MM.1S (cell line): ENCODE results near the gene BYSL.

Experiments
- DNase-seq: peaks from one replicate; pipeline ENCODE4 v3.0.0-alpha.2; 2015
- H2AFZ ChIP-seq: fragments of 300-600 bp; sonication (generic); 2 replicates; pipeline ENCODE4 v1.6.0; 2016; ENCODE audit warnings: antibody characterized with exemption, low read length
- H3F3A ChIP-seq: fragments of 300-600 bp; sonication (generic); 2 replicates; pipeline ENCODE4 v1.6.1; 2016; ENCODE audit warnings: mild to moderate bottlenecking, antibody characterized with exemption, low read length, moderate library complexity, mixed read lengths; ENCODE audit not compliant: insufficient read depth
- H3K27ac ChIP-seq: fragments of 300-600 bp; sonication (generic); 2 replicates; pipeline ENCODE4 v1.5.1; 2016; ENCODE audit warnings: mild to moderate bottlenecking, low read length
- H3K27me3 ChIP-seq: fragments of 300-600 bp; sonication (generic); replicated peaks from 2 replicates; pipeline ENCODE4 v1.6.0; 2016; ENCODE audit warnings: low read length; ENCODE audit not compliant: insufficient read depth
- H3K36me3 ChIP-seq: fragments of 300-600 bp; sonication (generic); replicated peaks from 2 replicates; pipeline ENCODE4 v1.6.1; 2016; ENCODE audit warnings: mild to moderate bottlenecking, low read length, mixed read lengths; ENCODE audit not compliant: insufficient read depth
- H3K4me1 ChIP-seq: fragments of 300-600 bp; sonication (generic); 2 replicates; pipeline ENCODE4 v1.6.1; 2016; ENCODE audit warnings: low read length, mixed read lengths
- H3K4me2 ChIP-seq: fragments of 300-600 bp; sonication (generic); 2 replicates; pipeline ENCODE4 v1.6.0; 2016; ENCODE audit warnings: low read depth, low read length
- H3K4me3 ChIP-seq: fragments of 300-600 bp; sonication (generic); 2 replicates; pipeline ENCODE4 v1.5.1; 2016; ENCODE audit warnings: low read length, mixed read lengths
- H3K79me2 ChIP-seq: fragments of 300-600 bp; sonication (generic); 2 replicates; pipeline ENCODE4 v1.6.1; 2016; ENCODE audit warnings: mixed run types, low read length, mixed read lengths
- H3K9ac ChIP-seq: fragments of 300-600 bp; sonication (generic); 2 replicates; pipeline ENCODE4 v1.6.1; 2016; ENCODE audit warnings: low read length, mixed read lengths
- H3K9me2 ChIP-seq: fragments of 300-600 bp; sonication (generic); replicated peaks from 2 replicates; pipeline ENCODE4 v1.6.1; 2016; ENCODE audit warnings: mild to moderate bottlenecking, low read length, mixed read lengths; ENCODE audit not compliant: insufficient read depth
- H3K9me3 ChIP-seq: fragments of 300-600 bp; sonication (generic); replicated peaks from 2 replicates; pipeline ENCODE4 v1.6.1; 2016; ENCODE audit warnings: mild to moderate bottlenecking, low read length, mixed read lengths; ENCODE audit not compliant: insufficient read depth
- H4K20me1 ChIP-seq: fragments of 300-600 bp; sonication (generic); 2 replicates; pipeline ENCODE4 v1.6.1; 2016; ENCODE audit warnings: mild to moderate bottlenecking, low read length, moderate library complexity, mixed read lengths; ENCODE audit not compliant: insufficient read depth
- EZH2 ChIP-seq: fragments of 300-600 bp; sonication (generic); optimal IDR thresholded peaks from 2 replicates; pipeline ENCODE3; 2017; ENCODE audit warnings: low read depth, mild to moderate bottlenecking, antibody characterized with exemption, low read length, mixed read lengths
- EZH2phosphoT487 ChIP-seq: fragments of 300-600 bp; sonication (generic); IDR thresholded peaks from 2 replicates; pipeline ENCODE4 v1.6.1; 2018; ENCODE audit warnings: antibody characterized with exemption, low read length
- TF ChIP-seq, protein P1 (sequence below): fragments of 300-600 bp; sonication (generic); IDR thresholded peaks from 2 replicates; pipeline ENCODE4 v1.5.1; 2016; ENCODE audit warnings: antibody characterized with exemption, low read length, mixed read lengths

BYSL gene

GRCh38 chr6:41921712-41921998 lies 356 bp downstream of the BYSL start:
- no peaks in the 10 kb centered on the region for H3K9me3 ChIP-seq
- H4K20me1 ChIP-seq: no peaks in the 10 kb centered on the region
- peak overlapping the region; percentile 93; the same call in 1 of the 2 replicates for H3K27ac ChIP-seq
- H3K4me3 ChIP-seq: peak overlapping the region; percentile 98
- H3K4me2 ChIP-seq: peak overlapping the region; percentile 56
- H3K4me1 ChIP-seq: peaks cover 15% of the 10 kb centered on the region; the same call in 1 of the 2 replicates
- H2AFZ ChIP-seq: peak overlapping the region; percentile 97
- peaks cover 6% of the 10 kb centered on the region; the same call in 1 of the 2 replicates for H3K36me3 ChIP-seq
- no peaks in the 10 kb centered on the region for H3K9me2 ChIP-seq
- peak; percentile 15 for DNase-seq
- peaks cover 78% of the 10 kb centered on the region for H3K79me2 ChIP-seq
- no peaks in the 10 kb centered on the region for H3K27me3 ChIP-seq
- H3F3A ChIP-seq: peaks cover 10% of the 10 kb centered on the region
- no peak for TF ChIP-seq EZH2phosphoT487
- TF ChIP-seq, protein P1, sequence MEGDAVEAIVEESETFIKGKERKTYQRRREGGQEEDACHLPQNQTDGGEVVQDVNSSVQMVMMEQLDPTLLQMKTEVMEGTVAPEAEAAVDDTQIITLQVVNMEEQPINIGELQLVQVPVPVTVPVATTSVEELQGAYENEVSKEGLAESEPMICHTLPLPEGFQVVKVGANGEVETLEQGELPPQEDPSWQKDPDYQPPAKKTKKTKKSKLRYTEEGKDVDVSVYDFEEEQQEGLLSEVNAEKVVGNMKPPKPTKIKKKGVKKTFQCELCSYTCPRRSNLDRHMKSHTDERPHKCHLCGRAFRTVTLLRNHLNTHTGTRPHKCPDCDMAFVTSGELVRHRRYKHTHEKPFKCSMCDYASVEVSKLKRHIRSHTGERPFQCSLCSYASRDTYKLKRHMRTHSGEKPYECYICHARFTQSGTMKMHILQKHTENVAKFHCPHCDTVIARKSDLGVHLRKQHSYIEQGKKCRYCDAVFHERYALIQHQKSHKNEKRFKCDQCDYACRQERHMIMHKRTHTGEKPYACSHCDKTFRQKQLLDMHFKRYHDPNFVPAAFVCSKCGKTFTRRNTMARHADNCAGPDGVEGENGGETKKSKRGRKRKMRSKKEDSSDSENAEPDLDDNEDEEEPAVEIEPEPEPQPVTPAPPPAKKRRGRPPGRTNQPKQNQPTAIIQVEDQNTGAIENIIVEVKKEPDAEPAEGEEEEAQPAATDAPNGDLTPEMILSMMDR: no peak
- no peak for TF ChIP-seq EZH2
- H3K9ac ChIP-seq: peak overlapping the region; percentile 97

DNA sequence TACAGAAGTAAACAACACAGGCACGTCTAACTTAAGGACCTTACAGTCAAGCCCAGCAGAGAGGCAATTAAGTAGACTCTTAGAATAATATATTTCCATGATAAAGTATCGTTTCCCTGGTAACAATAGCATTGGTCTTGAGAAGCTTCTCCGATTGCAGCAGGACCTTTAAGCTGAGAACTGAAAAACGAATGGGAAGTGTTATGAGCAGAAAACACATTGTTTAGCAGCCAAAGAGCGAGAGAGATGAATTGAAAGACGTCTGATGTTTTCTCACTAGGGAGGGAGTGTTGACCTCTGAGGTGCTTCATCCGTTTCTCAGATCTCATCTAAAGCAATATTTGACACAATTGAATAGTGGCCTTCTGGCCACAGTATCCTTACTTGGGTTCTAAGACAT lies 855 bp downstream of the BYSL start:
- Histone ChIP-seq H3K4me1 (peaks cover 15% of the 10 kb centered on the region; the same call in 1 of the 2 replicates), H4K20me1 (no peaks in the 10 kb centered on the region), H3K9me3 (no peaks in the 10 kb centered on the region), H3K36me3 (peaks cover 7% of the 10 kb centered on the region; the same call in 1 of the 2 replicates), H3K9me2 (no peaks in the 10 kb centered on the region), H3K27me3 (no peaks in the 10 kb centered on the region), H3K4me2 (peak overlapping the region; percentile 56), H3K27ac (peak overlapping the region; percentile 93; the same call in 1 of the 2 replicates), H3K4me3 (peak overlapping the region; percentile 98), H3F3A (peaks cover 10% of the 10 kb centered on the region), H3K9ac (peak overlapping the region; percentile 97), H3K79me2 (peaks cover 80% of the 10 kb centered on the region), H2AFZ (no peak overlapping the region; the same call in 1 of the 2 replicates)
- TF ChIP-seq EZH2 (no peak), EZH2phosphoT487 (no peak)
- TF ChIP-seq, protein P1: no peak
- DNase-seq: no peak

DNA sequence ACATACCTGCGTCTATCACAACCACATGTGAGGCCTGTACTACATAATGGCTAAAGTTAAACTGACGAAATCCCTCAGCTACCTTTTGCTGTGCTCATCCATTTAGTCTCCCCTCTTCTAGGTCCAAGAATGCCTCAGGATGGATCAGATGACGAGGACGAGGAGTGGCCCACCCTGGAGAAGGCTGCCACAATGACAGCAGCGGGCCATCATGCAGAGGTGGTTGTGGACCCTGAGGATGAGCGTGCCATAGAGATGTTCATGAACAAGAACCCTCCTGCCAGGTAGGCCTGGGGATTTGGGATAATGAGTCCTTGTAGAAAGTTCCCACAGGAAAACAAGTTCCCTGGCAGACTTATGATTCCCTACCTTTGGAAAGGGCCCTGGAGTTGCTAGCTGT lies 6.0 kb downstream of the BYSL start:
- Histone ChIP-seq H3K9ac (no peak overlapping the region), H3K79me2 (peaks cover 75% of the 10 kb centered on the region), H3F3A (no peaks in the 10 kb centered on the region), H3K27ac (no peak overlapping the region), H3K9me2 (no peaks in the 10 kb centered on the region), H4K20me1 (0 out of 2 replicates have a peak, but pooled peaks cover 6% of the 10 kb centered on the region), H2AFZ (no peak overlapping the region), H3K27me3 (no peaks in the 10 kb centered on the region), H3K36me3 (peaks cover 28% of the 10 kb centered on the region), H3K4me2 (no peak overlapping the region), H3K4me1 (peaks cover 9% of the 10 kb centered on the region; the same call in 1 of the 2 replicates), H3K9me3 (no peaks in the 10 kb centered on the region), H3K4me3 (no peak overlapping the region)
- TF ChIP-seq EZH2phosphoT487 (no peak), EZH2 (no peak)
- no peak for DNase-seq

GRCh38 chr6:41929924-41930323 lies 8.6 kb downstream of the BYSL start:
- no peak overlapping the region for H2AFZ ChIP-seq
- peaks cover 61% of the 10 kb centered on the region for H3K79me2 ChIP-seq
- H3K9me3 ChIP-seq: no peaks in the 10 kb centered on the region
- peaks cover 4% of the 10 kb centered on the region for H3K4me1 ChIP-seq
- no peak overlapping the region for H3K9ac ChIP-seq
- TF ChIP-seq EZH2phosphoT487: no peak
- peaks cover 1% of the 10 kb centered on the region; the same call in 1 of the 2 replicates for H3F3A ChIP-seq
- H3K36me3 ChIP-seq: peaks cover 36% of the 10 kb centered on the region
- H3K27ac ChIP-seq: no peak overlapping the region
- DNase-seq: no peak
- H4K20me1 ChIP-seq: 0 out of 2 replicates have a peak, but pooled peaks cover 6% of the 10 kb centered on the region
- no peak overlapping the region for H3K4me3 ChIP-seq
- H3K9me2 ChIP-seq: no peaks in the 10 kb centered on the region
- H3K4me2 ChIP-seq: no peak overlapping the region
- no peaks in the 10 kb centered on the region for H3K27me3 ChIP-seq
